ENCODE data around the gene UROS.

Gene UROS

DNA sequence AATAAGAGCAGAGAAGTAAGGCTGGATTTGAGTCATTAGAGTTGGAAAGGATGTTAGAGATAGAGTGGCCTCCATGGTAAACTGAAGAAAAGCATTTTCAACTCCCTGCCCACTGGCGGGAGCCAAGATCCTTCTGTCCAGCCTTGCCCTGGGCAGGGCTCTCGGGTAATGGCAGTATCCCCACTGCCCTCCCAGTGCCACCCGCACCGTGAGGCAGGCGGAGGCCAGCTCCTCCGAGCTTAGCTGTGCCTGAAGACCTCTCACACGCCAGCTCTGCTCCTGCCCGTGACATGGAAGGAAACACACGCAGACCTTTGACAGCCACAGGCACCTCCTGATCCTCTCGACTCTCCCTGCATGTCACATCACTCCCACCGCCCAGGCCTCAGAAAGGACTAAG, 22.6 kb upstream of the UROS start:
- no peak overlapping the region for H3K4me3 ChIP-seq (ENCODE audit: low read depth, low read length)
- TF ChIP-seq, protein P1, sequence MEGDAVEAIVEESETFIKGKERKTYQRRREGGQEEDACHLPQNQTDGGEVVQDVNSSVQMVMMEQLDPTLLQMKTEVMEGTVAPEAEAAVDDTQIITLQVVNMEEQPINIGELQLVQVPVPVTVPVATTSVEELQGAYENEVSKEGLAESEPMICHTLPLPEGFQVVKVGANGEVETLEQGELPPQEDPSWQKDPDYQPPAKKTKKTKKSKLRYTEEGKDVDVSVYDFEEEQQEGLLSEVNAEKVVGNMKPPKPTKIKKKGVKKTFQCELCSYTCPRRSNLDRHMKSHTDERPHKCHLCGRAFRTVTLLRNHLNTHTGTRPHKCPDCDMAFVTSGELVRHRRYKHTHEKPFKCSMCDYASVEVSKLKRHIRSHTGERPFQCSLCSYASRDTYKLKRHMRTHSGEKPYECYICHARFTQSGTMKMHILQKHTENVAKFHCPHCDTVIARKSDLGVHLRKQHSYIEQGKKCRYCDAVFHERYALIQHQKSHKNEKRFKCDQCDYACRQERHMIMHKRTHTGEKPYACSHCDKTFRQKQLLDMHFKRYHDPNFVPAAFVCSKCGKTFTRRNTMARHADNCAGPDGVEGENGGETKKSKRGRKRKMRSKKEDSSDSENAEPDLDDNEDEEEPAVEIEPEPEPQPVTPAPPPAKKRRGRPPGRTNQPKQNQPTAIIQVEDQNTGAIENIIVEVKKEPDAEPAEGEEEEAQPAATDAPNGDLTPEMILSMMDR (IDR thresholded peaks at IDR 0.05; ENCODE audit: low read depth, low read length), result no peak

DNA sequence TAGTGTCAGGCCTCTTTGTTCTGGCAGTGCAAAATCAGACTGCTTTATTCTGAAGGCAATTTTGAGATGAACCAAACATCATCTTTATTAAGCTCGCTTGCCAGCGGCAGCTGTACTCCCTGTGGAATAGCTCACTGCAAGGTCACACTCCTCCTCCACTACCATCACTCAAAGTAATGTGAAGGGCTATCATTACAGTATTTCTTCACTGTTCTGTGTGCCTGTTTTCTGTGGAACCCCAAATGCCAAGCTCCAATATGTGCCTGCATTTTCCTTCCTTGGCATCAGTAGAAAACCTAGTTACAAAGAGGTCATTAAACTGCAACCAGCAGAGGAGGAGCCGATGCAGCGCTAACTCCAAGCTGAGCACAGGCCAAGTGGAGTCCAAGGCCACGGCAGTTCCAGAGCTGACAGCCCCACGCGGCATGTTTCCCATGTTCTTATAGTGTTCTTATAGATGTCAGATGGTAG, 21.7 kb upstream of the UROS start:
- no peak overlapping the region for H3K4me3 ChIP-seq (ENCODE audit: low read depth, low read length)
- TF ChIP-seq, protein P1 (IDR thresholded peaks at IDR 0.05; ENCODE audit: low read depth, low read length), result no peak

DNA sequence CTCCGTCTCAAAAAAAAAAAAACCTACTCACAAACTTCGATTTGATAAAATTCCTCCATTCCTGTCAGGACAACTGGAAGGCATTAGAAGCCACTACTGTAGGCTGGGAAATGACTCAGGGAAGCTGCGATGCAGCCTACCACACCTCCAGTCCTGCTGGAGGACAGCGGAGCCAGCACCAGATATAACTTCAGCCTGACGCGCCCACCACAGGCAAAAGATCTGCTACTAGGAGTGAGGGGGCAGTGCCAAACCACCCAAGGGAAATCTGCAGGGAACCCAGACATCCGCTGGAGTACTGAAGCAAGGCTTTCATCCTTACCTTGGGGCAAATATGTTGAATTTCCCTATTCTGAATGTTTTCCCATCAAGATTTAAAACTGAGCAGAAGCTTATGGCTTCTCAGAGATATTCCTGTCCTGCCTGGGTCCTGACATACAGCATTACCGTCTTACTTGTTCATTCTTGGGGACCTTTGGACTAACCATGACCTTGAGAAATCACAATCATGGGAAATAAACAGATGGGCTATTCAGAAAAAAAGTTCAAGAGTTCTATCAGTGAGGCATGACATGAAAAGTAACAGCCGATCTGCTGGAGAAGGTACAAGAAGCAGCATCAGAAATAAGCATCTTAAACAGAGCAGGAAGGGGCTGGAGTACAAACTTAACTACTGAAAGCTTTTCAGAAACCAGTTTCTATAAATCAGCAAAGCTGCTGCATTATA, 20.7 kb upstream of the UROS start:
- TF ChIP-seq, protein P1 (IDR thresholded peaks at IDR 0.05; ENCODE audit: low read depth, low read length), result no peak
- H3K4me3 ChIP-seq (ENCODE audit: low read depth, low read length), result no peak overlapping the region

DNA sequence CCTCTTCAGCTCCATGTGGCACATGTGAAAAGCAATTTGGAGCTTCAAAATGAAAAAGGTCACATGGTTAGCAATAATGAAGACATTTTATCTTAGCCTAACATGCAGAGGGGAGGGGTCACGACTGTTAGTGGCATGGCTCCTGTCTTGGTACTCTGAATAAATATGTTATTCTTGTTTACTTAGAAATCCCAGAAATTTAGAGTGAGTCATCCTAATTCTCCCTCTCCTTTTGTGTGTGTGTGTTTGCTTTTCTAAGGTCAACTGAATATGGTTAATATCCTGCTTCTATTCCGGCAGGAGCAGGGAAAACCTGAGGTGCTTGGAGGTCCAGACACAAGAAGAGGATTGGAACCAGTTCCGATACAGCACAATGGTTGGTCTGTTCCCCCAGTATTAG, 17.9 kb upstream of the UROS start:
- no peak overlapping the region for H3K4me3 ChIP-seq (ENCODE audit: low read depth, low read length)
- TF ChIP-seq, protein P1 (IDR thresholded peaks at IDR 0.05; ENCODE audit: low read depth, low read length), result no peak

DNA sequence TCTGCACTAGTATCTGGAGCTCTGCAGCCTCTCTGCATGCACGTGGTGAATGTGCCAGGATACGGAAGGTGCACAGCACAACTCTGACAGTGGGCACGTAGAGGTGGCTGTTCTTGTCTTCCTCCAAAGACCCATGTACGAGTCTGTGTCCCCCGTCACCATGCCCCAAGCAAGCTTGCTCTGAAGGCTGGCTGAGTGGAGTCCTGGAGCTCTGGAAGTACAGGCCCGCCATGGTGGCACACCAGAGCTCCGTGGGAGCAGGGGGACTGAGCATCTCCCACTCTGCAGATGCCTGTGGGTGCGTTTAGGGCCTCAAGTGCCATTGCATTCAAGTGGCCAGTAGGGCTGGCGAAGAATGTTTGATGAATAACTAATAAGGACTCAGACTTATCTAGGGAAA, 17.3 kb upstream of the UROS start:
- no peak overlapping the region for H3K4me3 ChIP-seq (ENCODE audit: low read depth, low read length)
- TF ChIP-seq, protein P1 (IDR thresholded peaks at IDR 0.05; ENCODE audit: low read depth, low read length), result no peak

DNA sequence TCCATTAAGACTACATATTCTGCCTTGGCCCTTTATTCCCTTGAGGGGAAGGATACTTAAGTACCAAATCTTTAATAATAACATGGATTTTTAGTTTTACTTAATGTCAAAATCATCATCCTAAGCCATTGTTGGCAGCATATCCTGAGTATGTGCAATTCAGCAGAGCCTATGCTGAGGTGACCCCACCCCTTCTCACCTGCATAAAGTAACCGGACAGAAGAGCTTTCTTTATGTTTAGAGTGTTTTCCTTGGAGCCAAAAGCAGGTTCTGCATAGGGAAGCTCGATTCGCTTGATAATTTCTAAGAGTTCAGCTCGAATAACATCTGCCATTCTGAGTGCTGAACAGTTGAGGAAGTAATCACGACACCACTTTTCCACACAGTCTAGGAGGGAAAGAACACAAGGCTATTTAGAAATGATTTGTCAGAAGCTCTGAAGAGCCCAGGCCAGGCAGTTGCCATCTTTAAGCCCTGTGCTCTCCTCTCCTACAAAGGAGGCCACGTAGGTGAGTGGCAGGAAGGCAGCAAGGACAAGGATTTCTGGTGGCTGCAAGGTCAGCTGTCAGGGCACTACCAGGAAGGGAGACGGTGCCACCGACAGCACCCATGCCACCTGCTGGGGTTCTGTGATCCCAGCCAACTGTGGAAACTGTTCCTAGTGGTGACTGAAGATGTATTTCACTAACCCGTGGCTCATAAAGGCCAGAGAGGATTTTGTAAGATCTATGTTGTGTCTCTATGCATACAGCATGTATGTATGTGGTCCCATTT, 15.9 kb upstream of the UROS start:
- TF ChIP-seq, protein P1 (IDR thresholded peaks at IDR 0.05; ENCODE audit: low read depth, low read length), result no peak
- no peak overlapping the region for H3K4me3 ChIP-seq (ENCODE audit: low read depth, low read length)

DNA sequence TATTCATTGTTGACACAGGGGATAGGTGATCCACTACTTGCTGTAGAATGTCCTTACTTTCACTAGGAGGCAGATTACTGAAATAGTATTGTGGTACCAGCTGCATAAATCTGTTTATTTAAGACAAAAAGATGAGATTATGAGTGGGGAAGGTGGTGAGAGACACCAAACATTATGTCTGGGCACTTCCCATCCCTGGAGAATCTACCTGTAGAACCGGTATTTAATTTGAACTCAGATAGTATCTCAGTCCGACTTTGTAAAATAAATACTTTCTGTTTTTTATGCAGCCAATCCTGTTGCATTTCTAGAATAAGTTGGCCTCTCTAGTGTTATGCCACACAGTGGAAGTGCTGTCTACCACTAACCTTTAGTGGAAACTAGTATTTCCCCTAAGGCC, 13.7 kb upstream of the UROS start:
- TF ChIP-seq, protein P1 (IDR thresholded peaks at IDR 0.05; ENCODE audit: low read depth, low read length), result no peak
- H3K4me3 ChIP-seq (ENCODE audit: low read depth, low read length), result no peak overlapping the region

All from WI38 (cell line).